ENCODE measurements around the gene TKFC.

The TKFC gene

DNA sequence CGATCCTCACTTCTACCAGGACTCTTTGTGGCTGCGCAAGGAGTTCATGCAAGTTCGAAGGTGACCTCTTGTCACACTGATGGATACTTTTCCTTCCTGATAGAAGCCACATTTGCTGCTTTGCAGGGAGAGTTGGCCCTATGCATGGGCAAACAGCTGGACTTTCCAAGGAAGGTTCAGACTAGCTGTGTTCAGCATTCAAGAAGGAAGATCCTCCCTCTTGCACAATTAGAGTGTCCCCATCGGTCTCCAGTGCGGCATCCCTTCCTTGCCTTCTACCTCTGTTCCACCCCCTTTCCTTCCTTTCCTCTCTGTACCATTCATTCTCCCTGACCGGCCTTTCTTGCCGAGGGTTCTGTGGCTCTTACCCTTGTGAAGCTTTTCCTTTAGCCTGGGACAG, 35.6 kb downstream of the TKFC start:
- TF ChIP-seq GLIS3 (CRISPR knock-in tag; IDR thresholded peaks at IDR 0.05) (no peak), ISL1 (CRISPR knock-in tag; IDR thresholded peaks at IDR 0.05) (no peak), TOX (CRISPR knock-in tag; IDR thresholded peaks at IDR 0.05; ENCODE audit: borderline replicate concordance) (no peak), ZNF70 (CRISPR knock-in tag; IDR thresholded peaks at IDR 0.05) (no peak)

DNA sequence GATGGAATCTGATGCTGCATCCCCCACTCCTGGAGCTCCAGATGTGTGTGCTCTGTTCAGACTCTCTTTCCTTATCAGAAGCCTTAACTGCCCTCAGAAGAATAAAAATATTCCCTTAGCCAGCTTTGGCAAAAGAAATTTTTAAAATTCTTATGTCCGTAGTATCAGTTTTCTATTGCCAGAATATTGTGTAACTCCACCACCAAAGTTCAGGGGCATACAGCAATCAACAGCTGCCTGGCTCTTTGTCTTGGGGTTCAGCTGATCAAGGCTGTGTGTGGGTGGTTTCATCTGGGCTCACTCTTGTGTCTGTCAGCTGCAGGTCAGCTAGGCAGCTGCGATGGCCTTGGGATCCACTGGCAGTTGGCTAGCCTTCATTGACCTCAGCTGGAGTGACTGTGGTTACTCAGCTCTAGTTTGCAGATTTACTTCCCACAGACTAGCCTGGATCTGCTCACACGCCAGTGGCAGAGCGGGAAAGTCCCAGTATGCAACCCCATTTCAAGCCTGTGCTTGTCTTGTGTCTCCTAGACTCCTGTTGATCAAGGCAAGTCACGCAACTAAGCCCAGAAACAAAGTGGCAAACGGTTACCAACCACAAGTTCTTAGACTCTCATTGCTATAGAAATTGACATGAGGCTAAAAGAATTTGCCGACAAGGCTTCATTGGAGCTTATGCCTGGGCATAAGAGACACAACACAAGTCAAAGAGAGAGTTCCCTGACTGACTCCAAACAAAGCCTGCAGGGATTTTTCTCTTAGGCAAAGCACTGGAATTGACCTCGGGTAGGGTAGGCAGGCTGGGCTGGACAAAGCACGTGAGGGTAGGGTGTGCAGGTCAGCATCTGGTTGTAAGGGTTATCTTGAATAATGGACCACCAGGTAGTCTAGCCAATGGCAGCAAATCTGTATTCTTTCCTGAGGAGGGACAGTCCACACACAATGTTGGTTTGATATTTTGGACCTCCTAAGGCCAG, 36.6 kb downstream of the TKFC start:
- ATAC-seq = no peak

More for the DNA sequence above, 35.6 kb downstream of the TKFC start:
- ATAC-seq = no peak

DNA sequence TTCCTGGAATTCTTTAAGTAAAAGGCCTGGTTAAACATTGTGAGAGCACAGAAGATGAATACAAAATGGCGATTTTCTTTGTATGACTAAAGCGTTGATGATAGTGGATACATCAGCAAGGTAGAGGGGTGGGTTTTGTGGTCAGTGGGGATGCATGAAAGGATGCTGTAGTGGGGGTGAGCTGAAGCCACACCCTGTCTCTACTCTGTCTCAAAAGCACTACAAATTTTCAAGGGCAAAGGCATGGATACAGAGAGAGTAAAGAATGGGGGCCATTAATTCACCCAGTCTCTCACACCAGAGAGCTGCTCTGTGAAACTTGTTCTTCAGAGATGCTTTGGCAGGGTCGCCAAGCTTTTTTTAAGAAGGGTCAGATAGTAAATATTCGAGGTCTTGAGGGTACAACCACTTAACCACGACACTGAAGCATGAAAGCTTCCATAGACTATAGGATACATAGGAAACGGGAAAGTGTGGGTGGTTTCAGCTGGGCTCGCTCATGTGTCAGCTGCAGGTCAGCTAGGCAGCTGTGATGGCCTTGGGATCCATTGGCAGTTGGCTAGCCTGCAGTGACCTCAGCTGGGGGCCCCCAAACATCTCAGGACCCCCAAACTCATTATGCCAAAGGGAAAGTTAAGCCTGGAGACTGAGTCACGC, 37.4 kb downstream of the TKFC start:
- TF ChIP-seq, protein P1, sequence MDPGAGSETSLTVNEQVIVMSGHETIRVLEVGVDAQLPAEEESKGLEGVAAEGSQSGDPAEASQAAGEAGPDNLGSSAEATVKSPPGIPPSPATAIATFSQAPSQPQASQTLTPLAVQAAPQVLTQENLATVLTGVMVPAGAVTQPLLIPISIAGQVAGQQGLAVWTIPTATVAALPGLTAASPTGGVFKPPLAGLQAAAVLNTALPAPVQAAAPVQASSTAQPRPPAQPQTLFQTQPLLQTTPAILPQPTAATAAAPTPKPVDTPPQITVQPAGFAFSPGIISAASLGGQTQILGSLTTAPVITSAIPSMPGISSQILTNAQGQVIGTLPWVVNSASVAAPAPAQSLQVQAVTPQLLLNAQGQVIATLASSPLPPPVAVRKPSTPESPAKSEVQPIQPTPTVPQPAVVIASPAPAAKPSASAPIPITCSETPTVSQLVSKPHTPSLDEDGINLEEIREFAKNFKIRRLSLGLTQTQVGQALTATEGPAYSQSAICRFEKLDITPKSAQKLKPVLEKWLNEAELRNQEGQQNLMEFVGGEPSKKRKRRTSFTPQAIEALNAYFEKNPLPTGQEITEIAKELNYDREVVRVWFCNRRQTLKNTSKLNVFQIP (CRISPR knock-in tag; IDR thresholded peaks at IDR 0.05; ENCODE audit: borderline replicate concordance, low read depth) = no peak
- TF ChIP-seq ZFP30 (CRISPR knock-in tag; IDR thresholded peaks at IDR 0.05) (no peak), ARNTL (CRISPR knock-in tag; IDR thresholded peaks at IDR 0.05; ENCODE audit: borderline replicate concordance, low read depth) (no peak), GLIS3 (CRISPR knock-in tag; IDR thresholded peaks at IDR 0.05) (no peak), RARB (CRISPR knock-in tag; IDR thresholded peaks at IDR 0.05) (no peak), BACH2 (CRISPR knock-in tag; IDR thresholded peaks at IDR 0.05; ENCODE audit: borderline replicate concordance) (no peak), ZC3H10 (CRISPR knock-in tag; IDR thresholded peaks at IDR 0.05) (no peak), TOX (CRISPR knock-in tag; IDR thresholded peaks at IDR 0.05; ENCODE audit: borderline replicate concordance) (no peak), ZFP3 (CRISPR knock-in tag; IDR thresholded peaks at IDR 0.05) (no peak), OSR1 (CRISPR knock-in tag; IDR thresholded peaks at IDR 0.05) (no peak)
- TF ChIP-seq, protein P2, sequence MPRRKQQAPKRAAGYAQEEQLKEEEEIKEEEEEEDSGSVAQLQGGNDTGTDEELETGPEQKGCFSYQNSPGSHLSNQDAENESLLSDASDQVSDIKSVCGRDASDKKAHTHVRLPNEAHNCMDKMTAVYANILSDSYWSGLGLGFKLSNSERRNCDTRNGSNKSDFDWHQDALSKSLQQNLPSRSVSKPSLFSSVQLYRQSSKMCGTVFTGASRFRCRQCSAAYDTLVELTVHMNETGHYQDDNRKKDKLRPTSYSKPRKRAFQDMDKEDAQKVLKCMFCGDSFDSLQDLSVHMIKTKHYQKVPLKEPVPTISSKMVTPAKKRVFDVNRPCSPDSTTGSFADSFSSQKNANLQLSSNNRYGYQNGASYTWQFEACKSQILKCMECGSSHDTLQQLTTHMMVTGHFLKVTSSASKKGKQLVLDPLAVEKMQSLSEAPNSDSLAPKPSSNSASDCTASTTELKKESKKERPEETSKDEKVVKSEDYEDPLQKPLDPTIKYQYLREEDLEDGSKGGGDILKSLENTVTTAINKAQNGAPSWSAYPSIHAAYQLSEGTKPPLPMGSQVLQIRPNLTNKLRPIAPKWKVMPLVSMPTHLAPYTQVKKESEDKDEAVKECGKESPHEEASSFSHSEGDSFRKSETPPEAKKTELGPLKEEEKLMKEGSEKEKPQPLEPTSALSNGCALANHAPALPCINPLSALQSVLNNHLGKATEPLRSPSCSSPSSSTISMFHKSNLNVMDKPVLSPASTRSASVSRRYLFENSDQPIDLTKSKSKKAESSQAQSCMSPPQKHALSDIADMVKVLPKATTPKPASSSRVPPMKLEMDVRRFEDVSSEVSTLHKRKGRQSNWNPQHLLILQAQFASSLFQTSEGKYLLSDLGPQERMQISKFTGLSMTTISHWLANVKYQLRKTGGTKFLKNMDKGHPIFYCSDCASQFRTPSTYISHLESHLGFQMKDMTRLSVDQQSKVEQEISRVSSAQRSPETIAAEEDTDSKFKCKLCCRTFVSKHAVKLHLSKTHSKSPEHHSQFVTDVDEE (CRISPR knock-in tag; IDR thresholded peaks at IDR 0.05) = no peak
- ATAC-seq = no peak

More for the DNA sequence above, 36.6 kb downstream of the TKFC start:
- TF ChIP-seq ZNF565 (CRISPR knock-in tag; conservative IDR thresholded peaks at IDR 0.05; ENCODE audit: low read depth) = no peak
- TF ChIP-seq BACH2 (CRISPR knock-in tag; IDR thresholded peaks at IDR 0.05; ENCODE audit: borderline replicate concordance) = no peak
- no peak for TF ChIP-seq ESRRG (CRISPR knock-in tag; IDR thresholded peaks at IDR 0.05)
- TF ChIP-seq ISL1 (CRISPR knock-in tag; IDR thresholded peaks at IDR 0.05) = no peak
- TF ChIP-seq, protein P3, sequence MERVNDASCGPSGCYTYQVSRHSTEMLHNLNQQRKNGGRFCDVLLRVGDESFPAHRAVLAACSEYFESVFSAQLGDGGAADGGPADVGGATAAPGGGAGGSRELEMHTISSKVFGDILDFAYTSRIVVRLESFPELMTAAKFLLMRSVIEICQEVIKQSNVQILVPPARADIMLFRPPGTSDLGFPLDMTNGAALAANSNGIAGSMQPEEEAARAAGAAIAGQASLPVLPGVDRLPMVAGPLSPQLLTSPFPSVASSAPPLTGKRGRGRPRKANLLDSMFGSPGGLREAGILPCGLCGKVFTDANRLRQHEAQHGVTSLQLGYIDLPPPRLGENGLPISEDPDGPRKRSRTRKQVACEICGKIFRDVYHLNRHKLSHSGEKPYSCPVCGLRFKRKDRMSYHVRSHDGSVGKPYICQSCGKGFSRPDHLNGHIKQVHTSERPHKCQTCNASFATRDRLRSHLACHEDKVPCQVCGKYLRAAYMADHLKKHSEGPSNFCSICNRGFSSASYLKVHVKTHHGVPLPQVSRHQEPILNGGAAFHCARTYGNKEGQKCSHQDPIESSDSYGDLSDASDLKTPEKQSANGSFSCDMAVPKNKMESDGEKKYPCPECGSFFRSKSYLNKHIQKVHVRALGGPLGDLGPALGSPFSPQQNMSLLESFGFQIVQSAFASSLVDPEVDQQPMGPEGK (CRISPR knock-in tag; IDR thresholded peaks at IDR 0.05; ENCODE audit: borderline replicate concordance) = no peak
- TF ChIP-seq CSDC2 (CRISPR knock-in tag; IDR thresholded peaks at IDR 0.05) = no peak
- TF ChIP-seq ZC3H10 (CRISPR knock-in tag; IDR thresholded peaks at IDR 0.05) = no peak
- no peak for TF ChIP-seq SNAI2 (CRISPR knock-in tag; IDR thresholded peaks at IDR 0.05)
- TF ChIP-seq, protein P4, sequence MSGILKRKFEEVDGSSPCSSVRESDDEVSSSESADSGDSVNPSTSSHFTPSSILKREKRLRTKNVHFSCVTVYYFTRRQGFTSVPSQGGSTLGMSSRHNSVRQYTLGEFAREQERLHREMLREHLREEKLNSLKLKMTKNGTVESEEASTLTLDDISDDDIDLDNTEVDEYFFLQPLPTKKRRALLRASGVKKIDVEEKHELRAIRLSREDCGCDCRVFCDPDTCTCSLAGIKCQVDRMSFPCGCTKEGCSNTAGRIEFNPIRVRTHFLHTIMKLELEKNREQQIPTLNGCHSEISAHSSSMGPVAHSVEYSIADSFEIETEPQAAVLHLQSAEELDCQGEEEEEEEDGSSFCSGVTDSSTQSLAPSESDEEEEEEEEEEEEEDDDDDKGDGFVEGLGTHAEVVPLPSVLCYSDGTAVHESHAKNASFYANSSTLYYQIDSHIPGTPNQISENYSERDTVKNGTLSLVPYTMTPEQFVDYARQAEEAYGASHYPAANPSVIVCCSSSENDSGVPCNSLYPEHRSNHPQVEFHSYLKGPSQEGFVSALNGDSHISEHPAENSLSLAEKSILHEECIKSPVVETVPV (CRISPR knock-in tag; IDR thresholded peaks at IDR 0.05) = no peak
- TF ChIP-seq ZNF70 (CRISPR knock-in tag; IDR thresholded peaks at IDR 0.05) = no peak

Data from SK-N-SH treated with all-trans-retinoic acid at 6 μM for 48 hours (cell line).